ENCODE measurements around the gene VPS52. TPM values are rescaled to one million over a fixed set of nuclear protein-coding genes. Genes with fewer than 3 reads are reported as not detected.

The VPS52 gene
- total and polyA plus RNA-seq, 9 of the 15 experiments (the other 6 are each of a cell fraction or from before 2014, with no cell fraction given): 24.4 to 103 (median 40.2) TPM

GRCh38 chr6:33249732-33250630 is 21.7 kb downstream of the VPS52 start:
- intact Hi-C loops (cut with micrococcal nuclease) (loop anchor here (2.0 kb wide), 1 partner anchor 49 kb away; the partner anchor contains the start of genes RXRB and SLC39A7), in situ Hi-C loops (cut with MboI) (loop anchor here (5.0 kb wide), 2 partner anchors 133 to 233 kb away; no protein-coding TSS in a partner anchor)
- H3K4me2 ChIP-seq (ENCODE audit: insufficient read depth, low read length): peak overlapping the region; percentile 97
- H3K4me3 ChIP-seq: peak overlapping the region; percentile 53
- POLR2A ChIA-PET: interaction anchor here (0.6 to 5.2 kb wide), 23 partner anchors 9 to 712 kb away, joined by 3 to 57 read pairs (median 4); partner anchors contain the start of genes B3GALT4, RING1, RPS18 and VPS52
- peaks cover 21% of the 10 kb centered on the region for H3K36me3 ChIP-seq (ENCODE audit: control insufficient read depth, insufficient read depth, low read length)
- H4K20me1 ChIP-seq (replicated peaks; ENCODE audit: control insufficient read depth, insufficient read depth, low read length): no peaks in the 10 kb centered on the region
- H3K9me1 ChIP-seq (ENCODE audit: control insufficient read depth, insufficient read depth, low read length): peaks cover 4% of the 10 kb centered on the region
- WGBS (ENCODE audit: insufficient coverage, low coverage, missing lambda C conversion rate): 20% methylated on average over 15 of the region's 15 CpGs
- H3K4me1 ChIP-seq (replicated peaks in 1 of 2; ENCODE audit: control insufficient read depth in 2 of 2, insufficient read depth in 2 of 2, low read length in 2 of 2): peaks cover 22 to 31% of the 10 kb centered on the region in 2 experiments
- peaks cover 4 to 6% of the 10 kb centered on the region in 2 experiments; a peak in 2 of 5 replicates for H3K27me3 ChIP-seq (ENCODE audit: control insufficient read depth in 2 of 2, insufficient read depth in 2 of 2, low read length in 2 of 2)
- peak; percentile 5 for ATAC-seq
- DNase-seq (ENCODE audit: extremely low read depth in 1 of 4, low spot score in 3 of 4): peak in 2 of 4 experiments; percentile 34
- CTCF ChIA-PET (ENCODE audit: low intra/inter-chr PET ratio): interaction anchor here (2.7 to 3.6 kb wide), 2 partner anchors 89 to 126 kb away, joined by 21 to 24 read pairs; no protein-coding TSS in a partner anchor
- H2AFZ ChIP-seq (ENCODE audit: low read depth, low read length): peak overlapping the region; percentile 92
- TSS peak; percentile 88 for BruUV-seq (replicated peaks)
- FAIRE-seq: no peak
- H3K9ac ChIP-seq (ENCODE audit: insufficient read depth in 1 of 2, low read depth in 2 of 2, low read length in 2 of 2): peak overlapping the region; percentile 89 to 90
- H3K79me2 ChIP-seq (ENCODE audit: control insufficient read depth, insufficient read depth, low read length): no peaks in the 10 kb centered on the region
- H3K27ac ChIP-seq (ENCODE audit: extremely low read depth, low read depth, low read length): peak overlapping the region; percentile 91
- no peaks in the 10 kb centered on the region for H3K9me3 ChIP-seq (replicated peaks; ENCODE audit: control insufficient read depth, insufficient read depth, low read depth, low read length)
- TF ChIP-seq SFPQ (IDR thresholded peaks at IDR 0.05; ENCODE audit: low read depth, low read length) (no peak), ZNF699 (CRISPR knock-in tag; IDR thresholded peaks at IDR 0.05; ENCODE audit: insufficient replicate concordance) (no peak), XRCC3 (IDR thresholded peaks at IDR 0.05) (no peak), DIDO1 (tag; IDR thresholded peaks at IDR 0.05; ENCODE audit: low read depth) (no peak), ZFP36 (IDR thresholded peaks at IDR 0.05; ENCODE audit: low read depth, low read length, partially characterized antibody) (no peak), SP2 (IDR thresholded peaks at IDR 0.05; ENCODE audit: extremely low read depth, low read depth, low read length, poor library complexity, severe bottlenecking) (no peak), ZBTB5 (IDR thresholded peaks at IDR 0.05) (0 out of 2 replicates have a peak, but pooled peaks have one; percentile 9), THRAP3 (IDR thresholded peaks at IDR 0.05; ENCODE audit: borderline replicate concordance) (no peak), CCAR2 (IDR thresholded peaks at IDR 0.05; ENCODE audit: low read depth, low read length) (no peak), ZNF79 (CRISPR knock-in tag; IDR thresholded peaks at IDR 0.05; ENCODE audit: low read depth) (no peak), FUS (optimal IDR thresholded peaks at IDR 0.05; ENCODE audit: low read depth, low read length) (no peak), THAP12 (CRISPR knock-in tag; IDR thresholded peaks at IDR 0.05) (no peak), ZNF707 (CRISPR knock-in tag; conservative IDR thresholded peaks at IDR 0.05) (no peak)
